Activated B cell treated with CpG ODN at 0.5 μM for 24 hours (primary cell): ENCODE measurements around the gene TRIM41. TPM values are rescaled to one million over a fixed set of nuclear protein-coding genes. Genes with fewer than 3 reads are reported as not detected.

Experiments used
- ATAC-seq: fragments of 200-7000 bp; cut with Tn5 transposase; one replicate; pipeline ENCODE4 v1.10.0; 2021; ENCODE audit warnings: low read depth, mild to moderate bottlenecking, moderate library complexity
- CTCF ChIA-PET: fragments of 350-600 bp; sonication (Branson Sonifier 250); formaldehyde crosslinking; loops from one replicate; lab custom pipeline; 2021; ENCODE audit warnings: antibody characterized with exemption; lab: Charles Lee
- POLR2A ChIA-PET: fragments of 350-600 bp; sonication (Branson Sonifier 250); formaldehyde crosslinking; loops from one replicate; lab custom pipeline; 2021; ENCODE audit warnings: antibody characterized with exemption; lab: Charles Lee
- DNase-seq: peaks from one replicate; pipeline ENCODE4 v3.0.0; 2022
- H3K27ac Mint-ChIP-seq: one replicate; pipeline ENCODE4 v1.8.0; 2020; ENCODE audit warnings: mixed read lengths
- H3K27me3 Mint-ChIP-seq: one replicate; pipeline ENCODE4 v1.8.0; 2021; ENCODE audit warnings: mixed read lengths
- H3K36me3 Mint-ChIP-seq: one replicate; pipeline ENCODE4 v1.8.0; 2021; ENCODE audit warnings: low read depth, mixed read lengths
- H3K4me1 Mint-ChIP-seq: one replicate; pipeline ENCODE4 v1.8.0; 2021; ENCODE audit warnings: mixed read lengths
- H3K4me3 Mint-ChIP-seq: one replicate; pipeline ENCODE4 v1.8.0; 2020; ENCODE audit warnings: mild to moderate bottlenecking, mixed read lengths
- H3K9me3 Mint-ChIP-seq: one replicate; pipeline ENCODE4 v1.8.0; 2020; ENCODE audit warnings: mixed read lengths
- CTCF ChIP-seq: fragments of 200-600 bp; IDR thresholded peaks from one replicate; pipeline ENCODE4 v1.8.0; 2022; ENCODE audit warnings: antibody characterized with exemption, mild to moderate bottlenecking
- intact Hi-C: fragments of 100-400 bp; cut with micrococcal nuclease; formaldehyde crosslinking; loops from one replicate; pipeline ENCODE4 v1.15.1; 2024
- total RNA-seq: library from RNA; stranded (reverse); gene quantifications from 2 replicates; pipeline ENCODE4 v1.2.3, GENCODE V29; 2022

The TRIM41 gene
- total RNA-seq, 1 donor from 2014 or later, result 39.6 TPM

DNA sequence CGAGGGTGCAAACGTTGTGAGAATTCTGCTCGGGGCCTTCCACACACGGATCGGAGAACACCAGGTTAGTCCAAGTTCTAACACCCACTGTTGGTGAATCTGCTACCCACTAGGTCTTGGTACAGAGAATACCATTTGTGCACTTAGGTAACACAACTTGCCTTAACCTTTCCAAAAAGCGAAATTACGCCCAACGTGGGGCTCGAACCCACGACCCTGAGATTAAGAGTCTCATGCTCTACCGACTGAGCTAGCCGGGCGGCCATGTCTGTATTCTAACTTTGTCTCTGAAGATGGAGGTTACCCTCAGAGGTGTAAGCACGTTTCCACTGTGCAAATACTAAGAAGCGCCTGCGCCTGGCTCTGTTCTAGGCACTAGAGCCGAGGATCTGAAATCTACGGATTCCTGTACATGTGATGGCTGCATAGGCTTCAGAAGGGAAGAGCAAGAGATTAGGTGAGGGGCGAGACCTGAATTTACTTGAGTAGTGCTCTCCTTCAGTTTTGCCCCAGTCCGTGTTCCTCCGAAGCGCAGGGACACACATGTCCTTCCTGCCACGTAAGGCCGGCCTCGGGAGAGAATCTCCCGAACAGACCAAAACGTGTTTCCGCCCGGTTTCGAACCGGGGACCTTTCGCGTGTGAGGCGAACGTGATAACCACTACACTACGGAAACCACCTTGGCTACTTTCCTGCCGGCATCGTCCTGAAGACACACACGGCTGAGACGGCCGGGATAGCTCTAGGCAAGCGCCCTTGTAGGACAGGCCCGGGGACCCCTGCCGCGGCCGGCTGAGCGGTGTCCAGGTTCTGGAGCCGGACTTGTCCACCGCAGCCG is 1.1 kb upstream of the TRIM41 start:
- peak; percentile 16 for ATAC-seq
- CTCF ChIA-PET, result interaction anchor here (1.1 to 1.5 kb wide), 3 partner anchors 15 to 38 kb away, joined by 3 to 7 read pairs (median 5); no protein-coding TSS in a partner anchor

GRCh38 chr5:181222630-181223057 is 437 bp upstream of the TRIM41 start:
- ATAC-seq (peak; percentile 3), DNase-seq (no peak)
- Mint-ChIP-seq H3K4me3 (peak overlapping the region; percentile 95), H3K27me3 (peaks cover 7% of the 10 kb centered on the region), H3K4me1 (peaks cover 56% of the 10 kb centered on the region), H3K9me3 (no peaks in the 10 kb centered on the region), H3K27ac (peak overlapping the region; percentile 98), H3K36me3 (peaks cover 21% of the 10 kb centered on the region)
- intact Hi-C loops, result loop anchor here (1.0 to 10.0 kb wide), 10 partner anchors 15 to 420 kb away; partner anchors contain the start of genes MGAT1, RACK1, TRIM52 and ZFP62
- ChIA-PET CTCF (interaction anchor here (1.1 to 1.5 kb wide), 3 partner anchors 16 to 38 kb away, joined by 3 to 7 read pairs (median 5); no protein-coding TSS in a partner anchor), POLR2A (interaction anchor here (0.8 to 6.1 kb wide), 16 partner anchors 14 to 419 kb away, joined by 3 to 177 read pairs (median 17); partner anchors contain the start of genes MGAT1, RACK1, TRIM52 and TRIM7)
- TF ChIP-seq CTCF, result no peak

More for the DNA sequence above, 1.1 kb upstream of the TRIM41 start:
- intact Hi-C loops, result loop anchor here (1.0 to 10.0 kb wide), 5 partner anchors 15 to 247 kb away; no protein-coding TSS in a partner anchor
- Mint-ChIP-seq H3K27ac (peak overlapping the region; percentile 98), H3K4me1 (peaks cover 62% of the 10 kb centered on the region), H3K4me3 (peak overlapping the region; percentile 95), H3K9me3 (no peaks in the 10 kb centered on the region), H3K27me3 (peaks cover 7% of the 10 kb centered on the region), H3K36me3 (peaks cover 20% of the 10 kb centered on the region)
- no peak for TF ChIP-seq CTCF
- DNase-seq, result peak; percentile 98
- POLR2A ChIA-PET, result interaction anchor here (0.8 to 6.1 kb wide), 16 partner anchors 15 to 419 kb away, joined by 3 to 177 read pairs (median 17); partner anchors contain the start of genes MGAT1, RACK1, TRIM52 and TRIM7

- Mint-ChIP-seq H3K36me3 (peaks cover 18% of the 10 kb centered on the region), H3K4me1 (peaks cover 49% of the 10 kb centered on the region), H3K4me3 (peak overlapping the region; percentile 95), H3K9me3 (no peaks in the 10 kb centered on the region), H3K27me3 (peaks cover 4% of the 10 kb centered on the region), H3K27ac (peak overlapping the region; percentile 98)
- ChIA-PET CTCF (interaction anchor here (1.0 to 1.6 kb wide), 4 partner anchors 20 to 37 kb away, joined by 3 to 7 read pairs (median 3); partner anchors contain the start of genes RACK1 and TRIM52), POLR2A (interaction anchor here (0.5 to 6.1 kb wide), 23 partner anchors 13 to 466 kb away, joined by 3 to 177 read pairs (median 8); partner anchors contain the start of genes MGAT1, RACK1, TRIM52 and TRIM7)
- TF ChIP-seq CTCF, result no peak
- peak; percentile 3 for ATAC-seq
- peak; percentile 35 for DNase-seq
- intact Hi-C loops, result loop anchor here (1.0 to 10.0 kb wide), 8 partner anchors 19 to 422 kb away; partner anchors contain the start of genes MGAT1, RACK1, TRIM52 and ZFP62
These were observed 778 bp downstream of the TRIM41 start for GRCh38 chr5:181223729-181224389.

DNA sequence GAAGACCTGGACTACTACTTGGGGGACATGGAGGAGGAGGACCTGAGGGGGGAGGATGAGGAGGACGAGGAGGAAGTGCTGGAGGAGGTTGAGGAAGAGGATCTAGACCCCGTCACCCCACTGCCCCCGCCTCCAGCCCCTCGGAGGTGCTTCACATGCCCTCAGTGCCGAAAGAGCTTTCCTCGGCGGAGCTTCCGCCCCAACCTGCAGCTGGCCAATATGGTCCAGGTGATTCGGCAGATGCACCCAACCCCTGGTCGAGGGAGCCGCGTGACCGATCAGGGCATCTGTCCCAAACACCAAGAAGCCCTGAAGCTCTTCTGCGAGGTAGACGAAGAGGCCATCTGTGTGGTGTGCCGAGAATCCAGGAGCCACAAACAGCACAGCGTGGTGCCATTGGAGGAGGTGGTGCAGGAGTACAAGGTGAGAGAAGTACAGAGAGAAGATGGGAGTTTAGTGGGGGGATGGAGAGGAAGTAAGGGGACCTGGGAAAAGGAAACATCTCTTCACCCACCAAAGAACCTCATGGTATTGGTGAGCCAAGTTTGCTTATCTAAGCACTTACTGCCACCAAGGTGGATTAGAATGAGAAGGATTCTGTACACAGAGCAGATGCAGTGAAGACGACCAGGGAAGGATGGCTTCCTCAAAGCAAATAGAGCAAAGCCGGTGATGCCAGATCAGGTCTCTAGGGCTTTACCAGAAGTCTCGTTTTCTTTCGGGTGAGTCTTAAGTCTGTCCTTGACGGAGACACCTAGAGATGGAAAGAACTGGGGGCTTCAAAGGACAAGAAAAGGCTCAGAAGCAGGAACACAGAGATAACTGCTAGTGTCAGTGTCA is 1.5 kb downstream of the TRIM41 start:
- POLR2A ChIA-PET, result interaction anchor here (1.0 to 6.1 kb wide), 8 partner anchors 12 to 414 kb away, joined by 3 to 177 read pairs (median 24); partner anchors contain the start of genes RACK1 and TRIM52
- peaks cover 25% of the 10 kb centered on the region for H3K36me3 Mint-ChIP-seq

More for the DNA sequence above, 1.5 kb downstream of the TRIM41 start:
- no peak for ATAC-seq
- Mint-ChIP-seq H3K9me3 (no peaks in the 10 kb centered on the region), H3K27me3 (peaks cover 4% of the 10 kb centered on the region), H3K4me1 (peaks cover 47% of the 10 kb centered on the region), H3K27ac (peak overlapping the region; percentile 98), H3K4me3 (peak overlapping the region; percentile 95)
- intact Hi-C loops, result loop anchor here (10.0 kb wide), 1 partner anchor 250 kb away; no protein-coding TSS in a partner anchor
- no peak for TF ChIP-seq CTCF
- peak; percentile 41 for DNase-seq
- CTCF ChIA-PET, result interaction anchor here (1.1 to 1.6 kb wide), 3 partner anchors 19 to 37 kb away, joined by 3 to 7 read pairs (median 3); partner anchors contain the start of genes RACK1 and TRIM52
